DOHH2 (cell line): ENCODE measurements around the gene CCNYL1.

Experiments
- H3F3A ChIP-seq: fragments of 200-600 bp; sonication (generic), shearing (Covaris generic); 2 replicates; pipeline ENCODE4 v1.6.0; 2016; ENCODE audit warnings: antibody characterized with exemption, mild to moderate bottlenecking; ENCODE audit not compliant: control insufficient read depth, insufficient read depth
- H3K27ac ChIP-seq: fragments of 200-600 bp; sonication (generic); 2 replicates; pipeline ENCODE4 v1.5.1; 2014; ENCODE audit warnings: low read depth, mild to moderate bottlenecking, low read length, moderate library complexity
- H3K27me3 ChIP-seq: fragments of 200-600 bp; sonication (generic); 2 replicates; pipeline ENCODE4 v1.6.1; 2014; ENCODE audit warnings: mild to moderate bottlenecking, low read length, mixed read lengths; ENCODE audit not compliant: control insufficient read depth
- H3K36me3 ChIP-seq: fragments of 200-600 bp; sonication (generic); 2 replicates; pipeline ENCODE4 v1.6.1; 2014; ENCODE audit warnings: mild to moderate bottlenecking, low read length, moderate library complexity, mixed read lengths; ENCODE audit not compliant: control insufficient read depth
- H3K4me1 ChIP-seq: fragments of 200-600 bp; sonication (generic); 2 replicates; pipeline ENCODE4 v1.6.1; 2014; ENCODE audit warnings: mild to moderate bottlenecking, low read length, mixed read lengths; ENCODE audit not compliant: control insufficient read depth
- H3K4me2 ChIP-seq: fragments of 200-600 bp; sonication (generic); 2 replicates; pipeline ENCODE4 v1.6.0; 2014; ENCODE audit warnings: mild to moderate bottlenecking, low read length, moderate library complexity
- H3K4me3 ChIP-seq: fragments of 200-600 bp; sonication (generic); 2 replicates; pipeline ENCODE4 v1.5.1; 2014; ENCODE audit warnings: mild to moderate bottlenecking, low read length, mixed read lengths
- H3K79me2 ChIP-seq: fragments of 200-600 bp; sonication (generic); 2 replicates; pipeline ENCODE4 v1.6.1; 2014; ENCODE audit warnings: mild to moderate bottlenecking, low read length, mixed read lengths; ENCODE audit not compliant: control insufficient read depth
- H3K9me2 ChIP-seq: fragments of 200-600 bp; sonication (generic); replicated peaks from 2 replicates; pipeline ENCODE4 v1.6.1; 2014; ENCODE audit warnings: mild to moderate bottlenecking, low read length, mixed read lengths; ENCODE audit not compliant: control insufficient read depth
- H3K9me3 ChIP-seq: fragments of 200-600 bp; sonication (generic); 2 replicates; pipeline ENCODE4 v1.6.1; 2014; ENCODE audit warnings: antibody characterized with exemption, low read length, mixed read lengths; ENCODE audit not compliant: control insufficient read depth, insufficient read depth
- H4K20me1 ChIP-seq: fragments of 200-600 bp; sonication (generic); 2 replicates; pipeline ENCODE4 v1.6.0; 2014; ENCODE audit warnings: low read depth, mild to moderate bottlenecking, antibody characterized with exemption, low read length, moderate library complexity; ENCODE audit not compliant: control insufficient read depth, insufficient read depth
- EZH2phosphoT487 ChIP-seq: fragments of 200-600 bp; sonication (generic); IDR thresholded peaks from 2 replicates; pipeline ENCODE4 v1.6.1; 2017; ENCODE audit warnings: borderline replicate concordance, mild to moderate bottlenecking, antibody characterized with exemption, low read length, moderate library complexity, mixed read lengths
- TF ChIP-seq, protein P1 (sequence below): fragments of 200-600 bp; sonication (generic); IDR thresholded peaks from one replicate; pipeline ENCODE4 v1.5.1; 2014; ENCODE audit warnings: antibody characterized with exemption, mild to moderate bottlenecking, low read depth, low read length; ENCODE audit not compliant: poor library complexity, severe bottlenecking

CCNYL1 gene

GRCh38 chr2:207765547-207765946 lies 54.1 kb downstream of the CCNYL1 start:
- no peak for TF ChIP-seq EZH2phosphoT487
- TF ChIP-seq, protein P1, sequence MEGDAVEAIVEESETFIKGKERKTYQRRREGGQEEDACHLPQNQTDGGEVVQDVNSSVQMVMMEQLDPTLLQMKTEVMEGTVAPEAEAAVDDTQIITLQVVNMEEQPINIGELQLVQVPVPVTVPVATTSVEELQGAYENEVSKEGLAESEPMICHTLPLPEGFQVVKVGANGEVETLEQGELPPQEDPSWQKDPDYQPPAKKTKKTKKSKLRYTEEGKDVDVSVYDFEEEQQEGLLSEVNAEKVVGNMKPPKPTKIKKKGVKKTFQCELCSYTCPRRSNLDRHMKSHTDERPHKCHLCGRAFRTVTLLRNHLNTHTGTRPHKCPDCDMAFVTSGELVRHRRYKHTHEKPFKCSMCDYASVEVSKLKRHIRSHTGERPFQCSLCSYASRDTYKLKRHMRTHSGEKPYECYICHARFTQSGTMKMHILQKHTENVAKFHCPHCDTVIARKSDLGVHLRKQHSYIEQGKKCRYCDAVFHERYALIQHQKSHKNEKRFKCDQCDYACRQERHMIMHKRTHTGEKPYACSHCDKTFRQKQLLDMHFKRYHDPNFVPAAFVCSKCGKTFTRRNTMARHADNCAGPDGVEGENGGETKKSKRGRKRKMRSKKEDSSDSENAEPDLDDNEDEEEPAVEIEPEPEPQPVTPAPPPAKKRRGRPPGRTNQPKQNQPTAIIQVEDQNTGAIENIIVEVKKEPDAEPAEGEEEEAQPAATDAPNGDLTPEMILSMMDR: no peak
- Histone ChIP-seq H4K20me1 (no peaks in the 10 kb centered on the region), H3K4me1 (peaks cover 35% of the 10 kb centered on the region), H3K9me2 (no peaks in the 10 kb centered on the region), H3K36me3 (no peaks in the 10 kb centered on the region), H3K79me2 (no peaks in the 10 kb centered on the region), H3K4me2 (no peak overlapping the region), H3K27ac (no peak overlapping the region), H3K27me3 (peaks cover 66% of the 10 kb centered on the region), H3F3A (peaks cover 3% of the 10 kb centered on the region; the same call in 1 of the 2 replicates), H3K4me3 (no peak overlapping the region), H3K9me3 (no peaks in the 10 kb centered on the region)

DNA sequence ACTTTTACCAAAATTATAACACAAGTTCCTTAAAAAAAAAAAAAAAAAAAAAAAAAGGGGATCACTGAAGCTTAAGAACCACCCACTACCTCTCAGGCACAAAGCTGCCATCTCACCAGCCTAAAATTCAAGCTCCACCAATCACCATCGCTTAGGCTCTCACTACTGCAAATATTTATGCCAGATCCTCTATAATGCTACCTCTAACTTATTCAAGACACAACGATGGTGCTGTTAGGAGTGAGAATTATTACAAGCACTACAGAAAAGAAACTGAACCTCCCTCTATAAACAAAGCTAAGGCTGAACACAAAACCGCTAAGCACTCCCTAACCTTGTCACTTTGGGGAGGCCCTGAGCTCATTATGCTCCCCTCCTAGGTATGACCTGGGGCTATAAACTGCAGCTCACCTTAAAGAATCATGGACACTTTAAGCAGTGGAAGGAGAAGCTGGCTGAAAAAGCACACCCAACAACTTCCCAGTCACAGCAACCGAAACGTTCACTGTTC lies 54.7 kb downstream of the CCNYL1 start:
- Histone ChIP-seq H3K27me3 (peaks cover 72% of the 10 kb centered on the region), H3K79me2 (no peaks in the 10 kb centered on the region), H3F3A (peaks cover 3% of the 10 kb centered on the region; the same call in 1 of the 2 replicates), H4K20me1 (no peaks in the 10 kb centered on the region), H3K27ac (no peak overlapping the region), H3K9me3 (no peaks in the 10 kb centered on the region), H3K4me1 (peaks cover 38% of the 10 kb centered on the region), H3K4me3 (no peak overlapping the region), H3K9me2 (no peaks in the 10 kb centered on the region), H3K4me2 (no peak overlapping the region), H3K36me3 (no peaks in the 10 kb centered on the region)
- TF ChIP-seq EZH2phosphoT487: no peak
- TF ChIP-seq, protein P1: no peak

DNA sequence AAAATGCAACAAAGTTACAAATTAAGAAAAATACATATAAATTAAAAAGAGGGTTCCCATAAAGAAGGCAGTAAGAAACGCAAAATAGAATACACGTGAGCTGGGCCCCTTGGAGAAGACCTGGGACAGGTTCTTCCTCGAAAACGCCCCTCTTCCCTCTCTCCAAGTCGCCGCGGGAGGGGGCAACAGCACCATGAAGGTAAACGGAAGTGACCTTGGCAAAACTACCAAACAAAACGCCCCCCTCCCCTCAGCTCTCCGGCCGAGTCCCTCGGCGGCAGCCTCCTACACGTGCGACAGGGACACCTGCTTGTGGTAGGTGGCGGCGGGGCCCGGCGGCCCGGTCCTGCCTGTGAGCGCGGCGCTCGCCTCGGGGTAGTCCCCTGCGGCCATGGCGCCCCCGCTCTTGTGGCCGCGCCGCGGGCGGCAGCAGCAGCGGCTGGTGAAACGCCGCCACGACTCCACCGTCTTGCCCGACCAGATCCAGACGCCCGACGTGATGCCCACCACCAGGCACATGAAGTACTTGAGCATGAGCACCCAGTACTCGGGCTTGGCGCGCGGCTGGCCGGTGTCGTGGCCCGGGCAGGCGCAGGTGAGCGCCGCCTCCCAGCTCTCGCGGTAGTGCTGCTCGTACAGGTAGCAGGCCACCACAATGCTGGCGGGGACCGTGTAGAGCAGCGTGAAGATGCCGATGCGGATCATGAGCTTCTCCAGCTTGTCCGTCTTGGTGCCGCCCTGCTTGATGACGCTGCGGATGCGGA lies 55.4 kb downstream of the CCNYL1 start:
- Histone ChIP-seq H3K36me3 (no peaks in the 10 kb centered on the region), H3K9me3 (no peaks in the 10 kb centered on the region), H3K4me2 (no peak overlapping the region), H3K4me1 (peaks cover 38% of the 10 kb centered on the region), H3K27me3 (peaks cover 73% of the 10 kb centered on the region), H3K9me2 (no peaks in the 10 kb centered on the region), H3K27ac (no peak overlapping the region), H4K20me1 (no peaks in the 10 kb centered on the region), H3K79me2 (no peaks in the 10 kb centered on the region), H3K4me3 (no peak overlapping the region), H3F3A (peaks cover 3% of the 10 kb centered on the region; the same call in 1 of the 2 replicates)
- TF ChIP-seq EZH2phosphoT487: no peak
- TF ChIP-seq, protein P1: no peak
